C4-2B (cell line): ENCODE results near the gene SNX20.

Experiments
- H3K27ac ChIP-seq: fragments of 450-650 bp; 2 replicates; pipeline ENCODE4 v1.5.1; 2017
- CTCF ChIP-seq: fragments of 450-650 bp; conservative IDR thresholded peaks from 2 replicates; pipeline ENCODE4 v1.5.1; 2017; ENCODE audit warnings: mild to moderate bottlenecking
- ZFX ChIP-seq: fragments of 450-650 bp; IDR thresholded peaks from 2 replicates; pipeline ENCODE4 v1.6.1; 2017

SNX20 gene

GRCh38 chr16:50629334-50629733 lies 51.8 kb downstream of the SNX20 start:
- no peak overlapping the region for H3K27ac ChIP-seq
- TF ChIP-seq CTCF, result no peak
- TF ChIP-seq ZFX, result no peak

GRCh38 chr16:50628156-50628802 lies 52.8 kb downstream of the SNX20 start:
- no peak overlapping the region for H3K27ac ChIP-seq
- TF ChIP-seq CTCF, result no peak
- TF ChIP-seq ZFX, result no peak

- no peak overlapping the region for H3K27ac ChIP-seq
- TF ChIP-seq CTCF (no peak), ZFX (no peak)
These were observed 53.7 kb downstream of the SNX20 start for GRCh38 chr16:50627419-50627818.

GRCh38 chr16:50626868-50627267 lies 54.2 kb downstream of the SNX20 start:
- no peak overlapping the region for H3K27ac ChIP-seq
- TF ChIP-seq ZFX (no peak), CTCF (no peak)

- TF ChIP-seq CTCF (no peak), ZFX (no peak)
- H3K27ac ChIP-seq, result no peak overlapping the region
These were observed 55.7 kb downstream of the SNX20 start for GRCh38 chr16:50625374-50625773.

- H3K27ac ChIP-seq, result no peak overlapping the region
- TF ChIP-seq ZFX, result no peak
These were observed 56.6 kb downstream of the SNX20 start for GRCh38 chr16:50624449-50624970.

GRCh38 chr16:50622643-50623369 lies 58.3 kb downstream of the SNX20 start:
- H3K27ac ChIP-seq, result no peak overlapping the region
- TF ChIP-seq CTCF (no peak), ZFX (no peak)
